Parathyroid adenoma (tissue), 2 donors: ENCODE measurements around the gene AKAP5.
A peak's percentile ranks its signal among the peaks of the same experiment; 100 is the strongest.

Source experiments
- H2AFZ ChIP-seq: fragments of 300-600 bp; sonication (generic); one replicate; pipeline ENCODE4 v1.7.0; 2017; ENCODE audit warnings: antibody characterized with exemption, mild to moderate bottlenecking
- H3K27ac ChIP-seq: fragments of 300-600 bp; sonication (generic); one replicate; pipeline ENCODE4 v1.7.0; 2017
- H3K27me3 ChIP-seq: fragments of 300-600 bp; sonication (generic); one replicate; pipeline ENCODE4 v1.7.0; 2017; ENCODE audit warnings: low read length; ENCODE audit not compliant: control insufficient read depth, insufficient read depth
- H3K36me3 ChIP-seq: fragments of 300-600 bp; sonication (generic); one replicate; pipeline ENCODE4 v1.7.0; 2017; ENCODE audit warnings: low read length; ENCODE audit not compliant: control insufficient read depth, insufficient read depth
- H3K4me1 ChIP-seq: fragments of 300-600 bp; sonication (generic); one replicate; pipeline ENCODE4 v1.7.0; 2017; ENCODE audit warnings: control low read depth
- H3K4me2 ChIP-seq: fragments of 300-600 bp; sonication (generic); one replicate; pipeline ENCODE4 v1.7.0; 2017; ENCODE audit warnings: low read length
- H3K4me3 ChIP-seq: fragments of 300-600 bp; sonication (generic); one replicate; pipeline ENCODE4 v1.7.0; 2017; ENCODE audit warnings: low read depth, low read length
- H3K79me2 ChIP-seq: fragments of 300-600 bp; sonication (generic); one replicate; pipeline ENCODE4 v1.7.0; 2017; ENCODE audit warnings: control low read depth
- H3K9ac ChIP-seq: fragments of 300-600 bp; sonication (generic); one replicate; pipeline ENCODE4 v1.7.0; 2017; ENCODE audit warnings: mild to moderate bottlenecking
- H3K9me3 ChIP-seq: fragments of 300-600 bp; sonication (generic); one replicate; pipeline ENCODE4 v1.7.0; 2017; ENCODE audit warnings: low read length; ENCODE audit not compliant: control insufficient read depth
- CTCF ChIP-seq: fragments of 300-600 bp; sonication (generic); IDR thresholded peaks from one replicate; pipeline ENCODE4 v1.7.0; 2017; ENCODE audit warnings: antibody characterized with exemption, mild to moderate bottlenecking
- donor health status: primary hyperparathyroidism.

The AKAP5 gene

GRCh38 chr14:64463873-64464272 is 1.4 kb upstream of the AKAP5 start:
- Histone ChIP-seq H3K4me1 (peaks cover 9% of the 10 kb centered on the region), H2AFZ (no peak overlapping the region), H3K9me3 (no peaks in the 10 kb centered on the region), H3K4me3 (no peak overlapping the region), H3K36me3 (no peaks in the 10 kb centered on the region), H3K27ac (no peak overlapping the region), H3K79me2 (no peaks in the 10 kb centered on the region), H3K4me2 (no peak overlapping the region), H3K27me3 (no peaks in the 10 kb centered on the region), H3K9ac (no peak overlapping the region)
- TF ChIP-seq CTCF, result no peak

GRCh38 chr14:64464651-64465050 is 648 bp upstream of the AKAP5 start:
- no peak overlapping the region for H3K9ac ChIP-seq
- no peaks in the 10 kb centered on the region for H3K36me3 ChIP-seq
- no peaks in the 10 kb centered on the region for H3K27me3 ChIP-seq
- H3K4me2 ChIP-seq, result peak overlapping the region; percentile 93
- no peak for TF ChIP-seq CTCF
- H3K4me3 ChIP-seq, result peak overlapping the region; percentile 64
- H3K4me1 ChIP-seq, result peaks cover 9% of the 10 kb centered on the region
- H3K79me2 ChIP-seq, result no peaks in the 10 kb centered on the region
- H2AFZ ChIP-seq, result peak overlapping the region; percentile 80
- H3K9me3 ChIP-seq, result no peaks in the 10 kb centered on the region
- H3K27ac ChIP-seq, result no peak overlapping the region

GRCh38 chr14:64465831-64466554 is 694 bp downstream of the AKAP5 start:
- no peaks in the 10 kb centered on the region for H3K36me3 ChIP-seq
- H2AFZ ChIP-seq, result peak overlapping the region; percentile 57
- no peaks in the 10 kb centered on the region for H3K27me3 ChIP-seq
- H3K4me2 ChIP-seq, result peak overlapping the region; percentile 93
- no peaks in the 10 kb centered on the region for H3K9me3 ChIP-seq
- H3K4me3 ChIP-seq, result peak overlapping the region; percentile 64
- H3K9ac ChIP-seq, result no peak overlapping the region
- TF ChIP-seq CTCF, result no peak
- peak overlapping the region; percentile 25 for H3K27ac ChIP-seq
- H3K4me1 ChIP-seq, result peaks cover 9% of the 10 kb centered on the region
- no peaks in the 10 kb centered on the region for H3K79me2 ChIP-seq

GRCh38 chr14:64467101-64467500 is 1.8 kb downstream of the AKAP5 start:
- H3K9me3 ChIP-seq, result no peaks in the 10 kb centered on the region
- H3K4me2 ChIP-seq, result no peak overlapping the region
- peaks cover 9% of the 10 kb centered on the region for H3K4me1 ChIP-seq
- H3K9ac ChIP-seq, result no peak overlapping the region
- H2AFZ ChIP-seq, result peak overlapping the region; percentile 2
- no peaks in the 10 kb centered on the region for H3K36me3 ChIP-seq
- peak overlapping the region; percentile 25 for H3K27ac ChIP-seq
- no peaks in the 10 kb centered on the region for H3K79me2 ChIP-seq
- H3K4me3 ChIP-seq, result no peak overlapping the region
- TF ChIP-seq CTCF, result no peak
- H3K27me3 ChIP-seq, result no peaks in the 10 kb centered on the region

- no peak for TF ChIP-seq CTCF
- no peak overlapping the region for H2AFZ ChIP-seq
- H3K9me3 ChIP-seq, result no peaks in the 10 kb centered on the region
- peaks cover 9% of the 10 kb centered on the region for H3K4me1 ChIP-seq
- no peaks in the 10 kb centered on the region for H3K79me2 ChIP-seq
- H3K27me3 ChIP-seq, result no peaks in the 10 kb centered on the region
- no peak overlapping the region for H3K9ac ChIP-seq
- H3K27ac ChIP-seq, result peak overlapping the region; percentile 25
- H3K36me3 ChIP-seq, result no peaks in the 10 kb centered on the region
- H3K4me2 ChIP-seq, result peak overlapping the region; percentile 22
- no peak overlapping the region for H3K4me3 ChIP-seq
These were observed 2.3 kb downstream of the AKAP5 start for GRCh38 chr14:64467566-64467965.
